GM12878 (cell line): Measurements from ENCODE around the gene INTS13. TPM values are rescaled to one million over a fixed set of nuclear protein-coding genes. Genes with fewer than 3 reads are reported as not detected.

Source experiments
- ATAC-seq: fragments of 200-7000 bp; cut with Tn5 transposase; 3 replicates; pipeline ENCODE4 v1.9.1; 2020; ENCODE audit warnings: mild to moderate bottlenecking, moderate library complexity
- BruUV-seq: library from RNA; stranded (reverse); fragments of 400-500 nt; replicated peaks from 2 replicates; lab custom pipeline; 2021; lab: Mats Ljungman, UMichigan
- CTCF ChIA-PET: fragments of 300-600 bp; sonication (Branson Sonifier 250); formaldehyde crosslinking; extraction: SDS; loops from one replicate; lab custom pipeline; 2021; ENCODE audit warnings: inconsistent platforms; lab: Yijun Ruan, JAX
- POLR2A ChIA-PET: fragments of 350-600 bp; formaldehyde crosslinking; extraction: SDS; loops from one replicate; lab custom pipeline; 2021; ENCODE audit warnings: inconsistent platforms; lab: Charles Lee
- RAD21 ChIA-PET: fragments of 300-600 bp; sonication (Branson Sonifier 250); formaldehyde crosslinking; loops from one replicate; lab custom pipeline; 2023; ENCODE audit warnings: antibody characterized with exemption; ENCODE audit not compliant: unreplicated experiment; lab: Charles Lee
- SMC1A ChIA-PET: fragments of 300-600 bp; sonication (Branson Sonifier 250); formaldehyde crosslinking; loops from one replicate; lab custom pipeline; 2023; ENCODE audit not compliant: unreplicated experiment, uncharacterized antibody; lab: Charles Lee
- DNase-seq: peaks from one replicate; pipeline ENCODE4 v3.0.0-alpha.2; 2011; ENCODE audit warnings: low read depth, low spot score
- FAIRE-seq: peaks from 3 replicates; lab custom pipeline; 2011; peaks lifted over from hg19 to GRCh38; lab: Jason Lieb, UNC
- H2AFZ ChIP-seq: 2 replicates; pipeline ENCODE4 v1.6.0; 2011; ENCODE audit warnings: low read depth, low read length, control low read depth; ENCODE audit not compliant: control insufficient read depth
- H3K27ac ChIP-seq: 2 replicates; pipeline ENCODE4 v1.5.1; 2011; ENCODE audit warnings: control low read depth; ENCODE audit not compliant: control insufficient read depth, insufficient read depth
- H3K27me3 ChIP-seq, 2 experiments: replicated peaks in 1 of 2; 2 replicates each; pipeline versions ENCODE4 v1.6.0 to v1.6.1; 2011; ENCODE audit warnings: low read length in 1 of 2; ENCODE audit not compliant: control insufficient read depth in 2 of 2, insufficient read depth in 2 of 2
- H3K36me3 ChIP-seq, 2 experiments: 2 replicates each; pipeline ENCODE4 v1.5.1; 2011; ENCODE audit warnings: low read length in 1 of 2; ENCODE audit not compliant: control insufficient read depth in 2 of 2, insufficient read depth in 2 of 2
- H3K4me1 ChIP-seq: 2 replicates; pipeline ENCODE4 v1.6.1; 2011; ENCODE audit warnings: mild to moderate bottlenecking, low read length, moderate library complexity, mixed read lengths; ENCODE audit not compliant: control insufficient read depth, insufficient read depth
- H3K4me2 ChIP-seq: 2 replicates; pipeline ENCODE4 v1.6.0; 2011; ENCODE audit warnings: control low read depth; ENCODE audit not compliant: control insufficient read depth, insufficient read depth
- H3K4me3 ChIP-seq: fragments of 200-600 bp; sonication (generic); 2 replicates; pipeline ENCODE4 v1.5.1; 2016
- H3K79me2 ChIP-seq: 2 replicates; pipeline ENCODE4 v1.6.0; 2011; ENCODE audit warnings: low read length; ENCODE audit not compliant: control insufficient read depth, insufficient read depth
- H3K9ac ChIP-seq: 2 replicates; pipeline ENCODE4 v1.8.0; 2011; ENCODE audit warnings: low read length, control low read depth, mixed read lengths; ENCODE audit not compliant: control insufficient read depth, insufficient read depth
- H3K9me3 ChIP-seq: replicated peaks from 3 replicates; pipeline ENCODE4 v1.5.1; 2011; ENCODE audit warnings: mild to moderate bottlenecking, low read length; ENCODE audit not compliant: control insufficient read depth, insufficient read depth
- H4K20me1 ChIP-seq: 2 replicates; pipeline ENCODE4 v1.6.0; 2011; ENCODE audit not compliant: control insufficient read depth, insufficient read depth
- BACH1 ChIP-seq: fragments of 450-650 bp; IDR thresholded peaks from 2 replicates; pipeline ENCODE4 v1.6.1; 2017; ENCODE audit warnings: mild to moderate bottlenecking, borderline replicate concordance
- CHD1 ChIP-seq: IDR thresholded peaks from 2 replicates; pipeline ENCODE4 v1.6.1; 2012; ENCODE audit warnings: low read depth, low read length, improper control_type of control experiment
- FOXM1 ChIP-seq: IDR thresholded peaks from 2 replicates; pipeline ENCODE4 v1.6.1; 2012; ENCODE audit warnings: low read depth, mild to moderate bottlenecking, inconsistent platforms, low read length, moderate library complexity
- KAT2A ChIP-seq: conservative IDR thresholded peaks from 2 replicates; pipeline ENCODE4 v1.6.1; 2011; ENCODE audit warnings: low read depth, low read length; ENCODE audit not compliant: control insufficient read depth
- PAX5 ChIP-seq: IDR thresholded peaks from 2 replicates; pipeline ENCODE4 v1.6.1; 2011; ENCODE audit warnings: low read depth, low read length, borderline replicate concordance
- RCOR1 ChIP-seq: conservative IDR thresholded peaks from 2 replicates; pipeline ENCODE4 v1.6.1; 2012; ENCODE audit warnings: low read depth, low read length, improper control_type of control experiment
- SRF ChIP-seq, 2 experiments: IDR thresholded peaks; 2 replicates each; pipeline ENCODE4 v1.6.1; 2011; ENCODE audit warnings: low read depth in 2 of 2, low read length in 2 of 2, mild to moderate bottlenecking in 1 of 2, moderate library complexity in 1 of 2
- STAT3 ChIP-seq: IDR thresholded peaks from 2 replicates; pipeline ENCODE4 v1.6.1; 2011; ENCODE audit warnings: low read depth, low read length, improper control_type of control experiment
- TAF1 ChIP-seq: IDR thresholded peaks from 2 replicates; pipeline ENCODE4 v1.6.1; 2011; ENCODE audit warnings: mild to moderate bottlenecking, low read depth, low read length, borderline replicate concordance
- ZNF24 ChIP-seq: fragments of 450-650 bp; IDR thresholded peaks from 2 replicates; pipeline ENCODE4 v1.6.1; 2017; ENCODE audit warnings: antibody characterized with exemption, mild to moderate bottlenecking
- WGBS: methylation state at CpG from one replicate; pipeline ENCODE4 v1.1.6; 2016; ENCODE audit warnings: low lambda C conversion rate; ENCODE audit not compliant: insufficient replicate concordance, insufficient coverage; ENCODE audit errors: missing lambda C conversion rate; 5-methylcytosine and 5-hydroxymethylcytosine counted together
- in situ Hi-C: fragments of 300-500 bp; cut with MboI; formaldehyde crosslinking; loops from 9 replicates; pipeline ENCODE4 v1.14.3; 2018; ENCODE audit warnings: mixed read lengths
- intact Hi-C: fragments of 100-400 bp; cut with micrococcal nuclease; formaldehyde crosslinking; loops from one replicate; pipeline ENCODE4 v1.14.2; 2022; ENCODE audit not compliant: unreplicated experiment
- polyA plus RNA-seq, 11 experiments: library from polyadenylated mRNA; depleted of rRNA in 4 of 11; unstranded in 6 of 11; stranded (reverse) in 5 of 11; fragments of >200 nt; fragmentation: Nextera tagmentation in 4 of 11; fragmentation: Illumina TruSeq in 1 of 11; extraction: Ambion mirVana in 4 of 11; extraction: Trizol in 1 of 11; gene quantifications; 1 replicate in 1 of 11; 2 replicates in 10 of 11; pipeline versions ENCODE4 v1.2.1 to v1.2.3, GENCODE V29; 2011 to 2016; ENCODE audit warnings: inconsistent platforms in 2 of 11, missing spikeins in 2 of 11, low read depth in 1 of 11
- total RNA-seq, 4 experiments: library from RNA; depleted of rRNA in 3 of 4; stranded (reverse); fragments of >200 nt in 3 of 4; fragmentation: Illumina TruSeq in 1 of 4; extraction: Trizol in 1 of 4; gene quantifications; 2 replicates each; pipeline versions ENCODE4 v1.2.1 to v1.2.3, GENCODE V29; 2013 to 2021
- TF ChIP-seq, protein P1 (sequence below): IDR thresholded peaks from 2 replicates; pipeline ENCODE4 v1.6.1; 2012; ENCODE audit warnings: low read depth, low read length, improper control_type of control experiment
- TF ChIP-seq, protein P2 (sequence below): fragments of 450-650 bp; IDR thresholded peaks from 2 replicates; pipeline ENCODE4 v1.6.1; 2017; ENCODE audit warnings: antibody characterized with exemption, mild to moderate bottlenecking, moderate library complexity
- TF ChIP-seq, protein P3 (sequence below): IDR thresholded peaks from 2 replicates; pipeline ENCODE4 v1.6.1; 2012; ENCODE audit warnings: mild to moderate bottlenecking, low read depth, low read length
- TF ChIP-seq, protein P4 (sequence below): IDR thresholded peaks from 2 replicates; pipeline ENCODE4 v1.6.1; 2012; ENCODE audit warnings: low read length, inconsistent platforms

INTS13 gene
- total and polyA plus RNA-seq, 10 of the 15 experiments (the other 5 are each of a cell fraction or from before 2014, with no cell fraction given) = 33.4 to 72.0 (median 59.9) TPM

DNA sequence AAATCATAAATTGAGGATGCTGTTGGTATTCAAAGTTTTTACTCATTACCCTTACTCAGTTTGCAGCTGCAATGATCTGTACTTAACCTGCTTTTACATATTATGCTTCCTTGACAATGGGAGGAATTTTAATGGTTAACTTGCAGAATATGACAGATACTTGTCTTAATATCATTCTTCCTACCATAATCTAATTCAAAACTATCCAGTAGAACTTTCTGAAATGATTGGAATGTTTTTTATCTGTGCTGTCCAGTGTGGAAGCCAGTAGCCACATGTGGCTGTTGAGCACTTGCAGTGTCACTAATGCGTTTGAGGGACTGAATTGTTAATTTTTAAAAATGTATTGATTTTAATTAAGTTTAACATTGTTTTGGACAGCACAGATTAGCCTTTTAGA, 24.0 kb upstream of the INTS13 start:
- intact Hi-C loops = no loop called here
- peaks cover 0 to 17% of the 10 kb centered on the region in 2 experiments; a peak in 2 of 4 replicates for H3K36me3 ChIP-seq

More for the DNA sequence above, 24.0 kb upstream of the INTS13 start:
- H3K9me3 ChIP-seq = no peaks in the 10 kb centered on the region
- H3K79me2 ChIP-seq = no peaks in the 10 kb centered on the region
- CTCF ChIA-PET = interaction anchor here (0.7 to 0.9 kb wide), 3 partner anchors 54 to 473 kb away, joined by 3 read pairs; no protein-coding TSS in a partner anchor
- H3K4me3 ChIP-seq = no peak overlapping the region
- DNase-seq (no peak), ATAC-seq (no peak), FAIRE-seq (no peak)
- TF ChIP-seq ZNF24 (no peak), RCOR1 (no peak), TAF1 (no peak), KAT2A (no peak), PAX5 (no peak), SRF (IDR thresholded peaks at IDR 0.05; ENCODE audit: low read depth in 2 of 2, low read length in 2 of 2) (no peak), FOXM1 (no peak), STAT3 (no peak), BACH1 (no peak), CHD1 (no peak)
- TF ChIP-seq, protein P1, sequence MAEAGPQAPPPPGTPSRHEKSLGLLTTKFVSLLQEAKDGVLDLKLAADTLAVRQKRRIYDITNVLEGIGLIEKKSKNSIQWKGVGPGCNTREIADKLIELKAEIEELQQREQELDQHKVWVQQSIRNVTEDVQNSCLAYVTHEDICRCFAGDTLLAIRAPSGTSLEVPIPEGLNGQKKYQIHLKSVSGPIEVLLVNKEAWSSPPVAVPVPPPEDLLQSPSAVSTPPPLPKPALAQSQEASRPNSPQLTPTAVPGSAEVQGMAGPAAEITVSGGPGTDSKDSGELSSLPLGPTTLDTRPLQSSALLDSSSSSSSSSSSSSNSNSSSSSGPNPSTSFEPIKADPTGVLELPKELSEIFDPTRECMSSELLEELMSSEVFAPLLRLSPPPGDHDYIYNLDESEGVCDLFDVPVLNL = no peak
- TF ChIP-seq, protein P2, sequence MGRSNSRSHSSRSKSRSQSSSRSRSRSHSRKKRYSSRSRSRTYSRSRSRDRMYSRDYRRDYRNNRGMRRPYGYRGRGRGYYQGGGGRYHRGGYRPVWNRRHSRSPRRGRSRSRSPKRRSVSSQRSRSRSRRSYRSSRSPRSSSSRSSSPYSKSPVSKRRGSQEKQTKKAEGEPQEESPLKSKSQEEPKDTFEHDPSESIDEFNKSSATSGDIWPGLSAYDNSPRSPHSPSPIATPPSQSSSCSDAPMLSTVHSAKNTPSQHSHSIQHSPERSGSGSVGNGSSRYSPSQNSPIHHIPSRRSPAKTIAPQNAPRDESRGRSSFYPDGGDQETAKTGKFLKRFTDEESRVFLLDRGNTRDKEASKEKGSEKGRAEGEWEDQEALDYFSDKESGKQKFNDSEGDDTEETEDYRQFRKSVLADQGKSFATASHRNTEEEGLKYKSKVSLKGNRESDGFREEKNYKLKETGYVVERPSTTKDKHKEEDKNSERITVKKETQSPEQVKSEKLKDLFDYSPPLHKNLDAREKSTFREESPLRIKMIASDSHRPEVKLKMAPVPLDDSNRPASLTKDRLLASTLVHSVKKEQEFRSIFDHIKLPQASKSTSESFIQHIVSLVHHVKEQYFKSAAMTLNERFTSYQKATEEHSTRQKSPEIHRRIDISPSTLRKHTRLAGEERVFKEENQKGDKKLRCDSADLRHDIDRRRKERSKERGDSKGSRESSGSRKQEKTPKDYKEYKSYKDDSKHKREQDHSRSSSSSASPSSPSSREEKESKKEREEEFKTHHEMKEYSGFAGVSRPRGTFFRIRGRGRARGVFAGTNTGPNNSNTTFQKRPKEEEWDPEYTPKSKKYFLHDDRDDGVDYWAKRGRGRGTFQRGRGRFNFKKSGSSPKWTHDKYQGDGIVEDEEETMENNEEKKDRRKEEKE = no peak
- TF ChIP-seq, protein P3, sequence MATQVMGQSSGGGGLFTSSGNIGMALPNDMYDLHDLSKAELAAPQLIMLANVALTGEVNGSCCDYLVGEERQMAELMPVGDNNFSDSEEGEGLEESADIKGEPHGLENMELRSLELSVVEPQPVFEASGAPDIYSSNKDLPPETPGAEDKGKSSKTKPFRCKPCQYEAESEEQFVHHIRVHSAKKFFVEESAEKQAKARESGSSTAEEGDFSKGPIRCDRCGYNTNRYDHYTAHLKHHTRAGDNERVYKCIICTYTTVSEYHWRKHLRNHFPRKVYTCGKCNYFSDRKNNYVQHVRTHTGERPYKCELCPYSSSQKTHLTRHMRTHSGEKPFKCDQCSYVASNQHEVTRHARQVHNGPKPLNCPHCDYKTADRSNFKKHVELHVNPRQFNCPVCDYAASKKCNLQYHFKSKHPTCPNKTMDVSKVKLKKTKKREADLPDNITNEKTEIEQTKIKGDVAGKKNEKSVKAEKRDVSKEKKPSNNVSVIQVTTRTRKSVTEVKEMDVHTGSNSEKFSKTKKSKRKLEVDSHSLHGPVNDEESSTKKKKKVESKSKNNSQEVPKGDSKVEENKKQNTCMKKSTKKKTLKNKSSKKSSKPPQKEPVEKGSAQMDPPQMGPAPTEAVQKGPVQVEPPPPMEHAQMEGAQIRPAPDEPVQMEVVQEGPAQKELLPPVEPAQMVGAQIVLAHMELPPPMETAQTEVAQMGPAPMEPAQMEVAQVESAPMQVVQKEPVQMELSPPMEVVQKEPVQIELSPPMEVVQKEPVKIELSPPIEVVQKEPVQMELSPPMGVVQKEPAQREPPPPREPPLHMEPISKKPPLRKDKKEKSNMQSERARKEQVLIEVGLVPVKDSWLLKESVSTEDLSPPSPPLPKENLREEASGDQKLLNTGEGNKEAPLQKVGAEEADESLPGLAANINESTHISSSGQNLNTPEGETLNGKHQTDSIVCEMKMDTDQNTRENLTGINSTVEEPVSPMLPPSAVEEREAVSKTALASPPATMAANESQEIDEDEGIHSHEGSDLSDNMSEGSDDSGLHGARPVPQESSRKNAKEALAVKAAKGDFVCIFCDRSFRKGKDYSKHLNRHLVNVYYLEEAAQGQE = no peak
- TF ChIP-seq, protein P4, sequence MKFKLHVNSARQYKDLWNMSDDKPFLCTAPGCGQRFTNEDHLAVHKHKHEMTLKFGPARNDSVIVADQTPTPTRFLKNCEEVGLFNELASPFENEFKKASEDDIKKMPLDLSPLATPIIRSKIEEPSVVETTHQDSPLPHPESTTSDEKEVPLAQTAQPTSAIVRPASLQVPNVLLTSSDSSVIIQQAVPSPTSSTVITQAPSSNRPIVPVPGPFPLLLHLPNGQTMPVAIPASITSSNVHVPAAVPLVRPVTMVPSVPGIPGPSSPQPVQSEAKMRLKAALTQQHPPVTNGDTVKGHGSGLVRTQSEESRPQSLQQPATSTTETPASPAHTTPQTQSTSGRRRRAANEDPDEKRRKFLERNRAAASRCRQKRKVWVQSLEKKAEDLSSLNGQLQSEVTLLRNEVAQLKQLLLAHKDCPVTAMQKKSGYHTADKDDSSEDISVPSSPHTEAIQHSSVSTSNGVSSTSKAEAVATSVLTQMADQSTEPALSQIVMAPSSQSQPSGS = no peak
- 100% methylated on average over 1 of the region's 1 CpG for WGBS
- no peak overlapping the region for H3K27ac ChIP-seq
- no peaks in the 10 kb centered on the region for H3K4me1 ChIP-seq
- no peak overlapping the region for H3K9ac ChIP-seq
- in situ Hi-C loops = no loop called here
- no peak overlapping the region for H3K4me2 ChIP-seq
- RAD21 ChIA-PET = no interaction called here
- SMC1A ChIA-PET = no interaction called here
- POLR2A ChIA-PET = interaction anchor here (1.3 kb wide), 1 partner anchor 10 kb away, joined by 3 read pairs; no protein-coding TSS in a partner anchor
- H4K20me1 ChIP-seq = no peaks in the 10 kb centered on the region
- no peaks in the 10 kb centered on the region for H3K27me3 ChIP-seq
- no peak overlapping the region for H2AFZ ChIP-seq
- no TSS peak for BruUV-seq
